ENCODE data around the gene ATL1. TPM values are rescaled to one million over a fixed set of nuclear protein-coding genes. Genes with fewer than 3 reads are reported as not detected.
"Not testable (repeated sequence)": the region's sequence is repeated elsewhere in the genome, so short reads cannot be mapped to it uniquely, and the experiment has no call there.

Gene ATL1
- total and polyA plus RNA-seq, 7 donors, result 3.2 to 22.5 (median 9.1) TPM

GRCh38 chr14:50533806-50534205 is 26.1 kb upstream of the ATL1 start:
- H3K27me3 ChIP-seq, result no peaks in the 10 kb centered on the region
- H3K4me3 ChIP-seq, result no peak overlapping the region
- peak overlapping the region in 1 of 4 donors; percentile 98 for H3K27ac ChIP-seq
- no peaks in the 10 kb centered on the region for H3K9me3 ChIP-seq
- no peaks in the 10 kb centered on the region for H3K36me3 ChIP-seq
- 51 to 76% methylated on average over 3 of the region's 3 CpGs for WGBS, 2 donors
- TF ChIP-seq EP300 (IDR thresholded peaks at IDR 0.05), result no peak
- TF ChIP-seq POLR2AphosphoS5 (IDR thresholded peaks at IDR 0.05), result no peak
- TF ChIP-seq CTCF (IDR thresholded peaks at IDR 0.05), result no peak
- TF ChIP-seq POLR2A (IDR thresholded peaks at IDR 0.05), result no peak
- DNase-seq, result no peak
- intact Hi-C loops (cut with DNase I), result loop anchor here (2.0 to 10.0 kb wide), 5 partner anchors 131 to 679 kb away; partner anchors contain the start of genes NEMF, SOS2 and VCPKMT
- peaks cover 0 to 36% (median 22%) of the 10 kb centered on the region in 4 donors for H3K4me1 ChIP-seq

- no peak overlapping the region for H3K4me3 ChIP-seq
- DNase-seq, result no peak
- H3K4me1 ChIP-seq, result peaks cover 0 to 30% (median 17%) of the 10 kb centered on the region in 4 donors
- intact Hi-C loops (cut with DNase I), result loop anchor here (5.0 to 10.0 kb wide), 3 partner anchors 302 to 680 kb away; partner anchors contain the start of genes NEMF, SOS2 and VCPKMT
- no peaks in the 10 kb centered on the region for H3K27me3 ChIP-seq
- no peaks in the 10 kb centered on the region for H3K9me3 ChIP-seq
- H3K27ac ChIP-seq, result no peak overlapping the region
- WGBS, 2 donors, result 80 to 85% methylated on average over 3 of the region's 3 CpGs
- H3K36me3 ChIP-seq, result no peaks in the 10 kb centered on the region
- TF ChIP-seq POLR2A (IDR thresholded peaks at IDR 0.05) (no peak), EP300 (IDR thresholded peaks at IDR 0.05) (no peak), POLR2AphosphoS5 (IDR thresholded peaks at IDR 0.05) (no peak), CTCF (IDR thresholded peaks at IDR 0.05) (no peak)
These were observed 25.5 kb upstream of the ATL1 start for GRCh38 chr14:50534416-50534815.

- TF ChIP-seq CTCF (IDR thresholded peaks at IDR 0.05), result no peak
- no peak for TF ChIP-seq EP300 (IDR thresholded peaks at IDR 0.05)
- TF ChIP-seq POLR2AphosphoS5 (IDR thresholded peaks at IDR 0.05), result no peak
- no peak for TF ChIP-seq POLR2A (IDR thresholded peaks at IDR 0.05)
- peaks cover 0 to 24% (median 11%) of the 10 kb centered on the region in 4 donors for H3K4me1 ChIP-seq
- H3K27me3 ChIP-seq, result no peaks in the 10 kb centered on the region
- DNase-seq, result no peak
- H3K4me3 ChIP-seq, result no peak overlapping the region
- WGBS, 2 donors, result 68 to 92% methylated on average over 1 of the region's 1 CpG
- no peaks in the 10 kb centered on the region for H3K9me3 ChIP-seq
- no peaks in the 10 kb centered on the region for H3K36me3 ChIP-seq
- H3K27ac ChIP-seq, result no peak overlapping the region
- intact Hi-C loops (cut with DNase I), result loop anchor here (5.0 to 10.0 kb wide), 3 partner anchors 303 to 680 kb away; partner anchors contain the start of genes NEMF, SOS2 and VCPKMT
These were observed 24.9 kb upstream of the ATL1 start for GRCh38 chr14:50534997-50535396.

GRCh38 chr14:50538034-50538433 is 21.9 kb upstream of the ATL1 start:
- not testable (repeated sequence) for DNase-seq, H3K9me3 ChIP-seq, H3K36me3 ChIP-seq, H3K27me3 ChIP-seq, H3K4me1 ChIP-seq, H3K27ac ChIP-seq, H3K4me3 ChIP-seq
- WGBS, 2 donors, result 60 to 68% methylated on average over 4 of the region's 4 CpGs
- intact Hi-C loops (cut with DNase I), result loop anchor here (10.0 kb wide), 1 partner anchor 683 kb away; the partner anchor contains the start of gene NEMF

GRCh38 chr14:50539051-50539450 is 20.9 kb upstream of the ATL1 start:
- Histone ChIP-seq H3K27me3 (no peaks in the 10 kb centered on the region), H3K9me3 (no peaks in the 10 kb centered on the region), H3K4me3 (no peak overlapping the region), H3K36me3 (no peaks in the 10 kb centered on the region), H3K27ac (no peak overlapping the region), H3K4me1 (no peaks in the 10 kb centered on the region)
- TF ChIP-seq EP300 (IDR thresholded peaks at IDR 0.05) (no peak), POLR2A (IDR thresholded peaks at IDR 0.05) (no peak), POLR2AphosphoS5 (IDR thresholded peaks at IDR 0.05) (no peak), CTCF (IDR thresholded peaks at IDR 0.05) (no peak)
- DNase-seq, result no peak
- intact Hi-C loops (cut with DNase I), result loop anchor here (10.0 kb wide), 1 partner anchor 684 kb away; the partner anchor contains the start of gene NEMF

All from sigmoid colon (tissue), 7 donors.